B cell (primary cell): Measurements from ENCODE around the gene TMEM53. TPM values are rescaled to one million over a fixed set of nuclear protein-coding genes. Genes with fewer than 3 reads are reported as not detected.

Source experiments
- ATAC-seq: fragments of 200-7000 bp; cut with Tn5 transposase; one replicate; pipeline ENCODE4 v1.10.0; 2021; ENCODE audit warnings: low read depth, mild to moderate bottlenecking, moderate number of reproducible peaks, moderate library complexity
- CTCF ChIA-PET: fragments of 350-600 bp; sonication (Branson Sonifier 250); formaldehyde crosslinking; loops from one replicate; lab custom pipeline; 2021; ENCODE audit warnings: antibody characterized with exemption, inconsistent platforms; lab: Charles Lee
- POLR2A ChIA-PET: fragments of 350-600 bp; sonication (Branson Sonifier 250); formaldehyde crosslinking; loops from one replicate; lab custom pipeline; 2021; ENCODE audit warnings: antibody characterized with exemption; lab: Charles Lee
- DNase-seq: peaks from one replicate; pipeline ENCODE4 v3.0.0; 2013
- H2AFZ ChIP-seq: 2 replicates; pipeline ENCODE4 v1.6.1; 2012; ENCODE audit warnings: mild to moderate bottlenecking, low read depth, low read length; ENCODE audit not compliant: insufficient read depth, poor library complexity, severe bottlenecking
- H3K27ac ChIP-seq, 2 donors: 1 replicate in 1 of 2; 2 replicates in 1 of 2; pipeline ENCODE4 v1.5.1; 2012 to 2013; ENCODE audit warnings: low read length in 2 of 2, mild to moderate bottlenecking in 2 of 2, moderate library complexity in 1 of 2
- H3K27me3 ChIP-seq, 4 experiments: fragments of 200-600 bp in 1 of 4; sonication (generic) in 1 of 4; replicated peaks in 1 of 4; 1 replicate in 2 of 4; 2 replicates in 2 of 4; pipeline versions ENCODE4 v1.6.1 to v1.7.0; 2013 to 2016; ENCODE audit warnings: low read length in 3 of 4, mild to moderate bottlenecking in 2 of 4, mixed read lengths in 1 of 4, moderate library complexity in 1 of 4; ENCODE audit not compliant: insufficient read depth in 4 of 4, control insufficient read depth in 3 of 4; ENCODE audit errors: control extremely low read depth in 1 of 4
- H3K36me3 ChIP-seq, 2 experiments: replicated peaks in 1 of 2; 1 replicate in 1 of 2; 2 replicates in 1 of 2; pipeline versions ENCODE4 v1.6.1 to v1.7.1; 2013; ENCODE audit warnings: low read length in 1 of 2; ENCODE audit not compliant: insufficient read depth in 2 of 2, control insufficient read depth in 1 of 2; ENCODE audit errors: control extremely low read depth in 1 of 2, extremely low read depth in 1 of 2
- H3K4me1 ChIP-seq, 2 donors: fragments of 200-600 bp in 1 of 2; sonication (generic) in 1 of 2; 1 replicate in 1 of 2; 2 replicates in 1 of 2; pipeline versions ENCODE4 v1.5.1 to v1.6.1; 2013 to 2017; ENCODE audit warnings: low read length in 2 of 2; ENCODE audit not compliant: control insufficient read depth in 2 of 2, insufficient read depth in 2 of 2
- H3K4me2 ChIP-seq: replicated peaks from 2 replicates; pipeline ENCODE3; 2012; ENCODE audit warnings: mild to moderate bottlenecking, low read depth, low read length; ENCODE audit not compliant: poor library complexity, severe bottlenecking
- H3K4me3 ChIP-seq, 5 experiments: fragments of 200-600 bp in 1 of 5; sonication (generic) in 1 of 5; 1 replicate in 3 of 5; 2 replicates in 2 of 5; pipeline versions ENCODE4 v1.5.1 to v1.7.0; 2011 to 2016; ENCODE audit warnings: low read length in 4 of 5, mild to moderate bottlenecking in 4 of 5, low read depth in 2 of 5, control low read depth in 1 of 5, moderate library complexity in 1 of 5; ENCODE audit not compliant: insufficient read depth in 1 of 5; ENCODE audit errors: control extremely low read depth in 1 of 5, extremely low read depth in 1 of 5
- H3K79me2 ChIP-seq: fragments of 200-600 bp; sonication (generic); one replicate; pipeline ENCODE4 v1.6.0; 2016; ENCODE audit warnings: low read length; ENCODE audit not compliant: control insufficient read depth, insufficient read depth
- H3K9ac ChIP-seq: fragments of 200-600 bp; sonication (generic); 2 replicates; pipeline ENCODE4 v1.6.1; 2017; ENCODE audit warnings: mild to moderate bottlenecking, low read length, moderate library complexity
- H3K9me3 ChIP-seq, 3 donors: one replicate each; pipeline versions ENCODE4 v1.6.1 to v1.7.1; 2013; ENCODE audit warnings: low read length in 2 of 3; ENCODE audit not compliant: control insufficient read depth in 2 of 3, insufficient read depth in 1 of 3; ENCODE audit errors: control extremely low read depth in 1 of 3
- H4K20me1 ChIP-seq: 2 replicates; pipeline ENCODE4 v1.6.0; 2012; ENCODE audit warnings: mild to moderate bottlenecking, low read length; ENCODE audit not compliant: insufficient read depth, control insufficient read depth, poor library complexity, severe bottlenecking
- H3K27ac Mint-ChIP-seq: one replicate; pipeline ENCODE4 v1.8.0; 2021; ENCODE audit warnings: mixed read lengths
- H3K27me3 Mint-ChIP-seq: one replicate; pipeline ENCODE4 v1.8.0; 2021; ENCODE audit warnings: mixed read lengths
- H3K4me1 Mint-ChIP-seq: one replicate; pipeline ENCODE4 v1.8.0; 2021; ENCODE audit warnings: mixed read lengths
- H3K4me3 Mint-ChIP-seq: one replicate; pipeline ENCODE4 v1.8.0; 2021; ENCODE audit warnings: mixed read lengths
- H3K9me3 Mint-ChIP-seq: one replicate; pipeline ENCODE4 v1.8.0; 2022; ENCODE audit warnings: mixed read lengths; ENCODE audit not compliant: insufficient read depth
- EZH2 ChIP-seq: IDR thresholded peaks from 2 replicates; pipeline ENCODE4 v1.6.1; 2012; ENCODE audit warnings: borderline replicate concordance, low read depth, mild to moderate bottlenecking, moderate library complexity, low read length; ENCODE audit not compliant: insufficient read depth, poor library complexity, severe bottlenecking
- WGBS: methylation state at CpG from one replicate; pipeline ENCODE4 v1.1.5; 2013; ENCODE audit warnings: missing lambda C conversion rate; ENCODE audit not compliant: insufficient coverage; 5-methylcytosine and 5-hydroxymethylcytosine counted together
- intact Hi-C: fragments of 100-400 bp; cut with micrococcal nuclease; formaldehyde crosslinking; loops from one replicate; pipeline ENCODE4 v1.10.0; 2022
- polyA plus RNA-seq: library from polyadenylated mRNA; depleted of rRNA; stranded (reverse); fragments of >200 nt; gene quantifications from 2 replicates; pipeline ENCODE4 v1.2.3, GENCODE V29; 2012
- total RNA-seq, 2 donors: library from RNA; stranded (reverse); fragments of 120-200 nt in 1 of 2; gene quantifications; 1 replicate in 1 of 2; 2 replicates in 1 of 2; pipeline versions ENCODE4 v1.2.3 to v1.2.4, GENCODE V29; 2013 to 2022
- TF ChIP-seq, protein P1 (sequence below): fragments of 200-600 bp; IDR thresholded peaks from one replicate; pipeline ENCODE4 v1.8.0; 2022; ENCODE audit warnings: antibody characterized with exemption, mild to moderate bottlenecking

The TMEM53 gene
- total and polyA plus RNA-seq, 2 donors (not counting 1 experiment from before 2014, with no cell fraction given) = 6.5 to 6.8 TPM

DNA sequence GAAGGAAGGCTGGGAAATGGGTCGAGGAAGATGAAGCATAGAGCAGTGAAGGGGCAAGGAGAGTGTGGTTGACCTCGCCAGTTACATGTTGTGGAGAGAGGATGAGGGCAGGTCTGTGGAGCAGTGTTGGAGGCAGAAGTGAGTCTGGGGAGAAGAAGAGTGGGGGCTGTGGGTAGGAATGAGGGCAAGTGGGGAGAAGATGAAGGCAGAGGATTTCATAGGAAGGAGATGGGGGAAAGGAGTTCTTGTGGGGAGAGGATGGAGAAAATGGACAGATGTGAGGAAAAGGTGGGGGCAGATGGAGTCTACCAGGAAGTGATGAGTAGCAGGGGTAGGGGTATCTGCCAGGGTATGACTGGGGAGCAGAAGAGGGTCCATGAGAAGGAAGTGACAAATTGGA is 3.8 kb upstream of the TMEM53 start:
- no peaks in the 10 kb centered on the region for H3K9me3 Mint-ChIP-seq
- intact Hi-C loops = no loop called here
- no peak for ATAC-seq
- Histone ChIP-seq H3K9me3 (no peaks in the 10 kb centered on the region), H3K4me3 (no peak overlapping the region), H3K79me2 (no peaks in the 10 kb centered on the region), H3K27me3 (no peaks in the 10 kb centered on the region), H3K4me2 (no peak overlapping the region), H3K36me3 (no peaks in the 10 kb centered on the region), H4K20me1 (no peaks in the 10 kb centered on the region), H3K27ac (no peak overlapping the region), H3K4me1 (peaks cover 21 to 26% of the 10 kb centered on the region in 2 donors), H2AFZ (no peak overlapping the region), H3K9ac (no peak overlapping the region)
- TF ChIP-seq, protein P1, sequence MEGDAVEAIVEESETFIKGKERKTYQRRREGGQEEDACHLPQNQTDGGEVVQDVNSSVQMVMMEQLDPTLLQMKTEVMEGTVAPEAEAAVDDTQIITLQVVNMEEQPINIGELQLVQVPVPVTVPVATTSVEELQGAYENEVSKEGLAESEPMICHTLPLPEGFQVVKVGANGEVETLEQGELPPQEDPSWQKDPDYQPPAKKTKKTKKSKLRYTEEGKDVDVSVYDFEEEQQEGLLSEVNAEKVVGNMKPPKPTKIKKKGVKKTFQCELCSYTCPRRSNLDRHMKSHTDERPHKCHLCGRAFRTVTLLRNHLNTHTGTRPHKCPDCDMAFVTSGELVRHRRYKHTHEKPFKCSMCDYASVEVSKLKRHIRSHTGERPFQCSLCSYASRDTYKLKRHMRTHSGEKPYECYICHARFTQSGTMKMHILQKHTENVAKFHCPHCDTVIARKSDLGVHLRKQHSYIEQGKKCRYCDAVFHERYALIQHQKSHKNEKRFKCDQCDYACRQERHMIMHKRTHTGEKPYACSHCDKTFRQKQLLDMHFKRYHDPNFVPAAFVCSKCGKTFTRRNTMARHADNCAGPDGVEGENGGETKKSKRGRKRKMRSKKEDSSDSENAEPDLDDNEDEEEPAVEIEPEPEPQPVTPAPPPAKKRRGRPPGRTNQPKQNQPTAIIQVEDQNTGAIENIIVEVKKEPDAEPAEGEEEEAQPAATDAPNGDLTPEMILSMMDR = no peak
- TF ChIP-seq EZH2 = no peak
- peaks cover 18% of the 10 kb centered on the region for H3K4me1 Mint-ChIP-seq
- 91% methylated on average over 2 of the region's 2 CpGs for WGBS
- H3K27me3 Mint-ChIP-seq = no peaks in the 10 kb centered on the region
- CTCF ChIA-PET = interaction anchor here (1.3 kb wide), 1 partner anchor 51 kb away, joined by 3 read pairs; no protein-coding TSS in a partner anchor
- H3K27ac Mint-ChIP-seq = no peak overlapping the region
- no peak for DNase-seq
- POLR2A ChIA-PET = no interaction called here
- H3K4me3 Mint-ChIP-seq = no peak overlapping the region

DNA sequence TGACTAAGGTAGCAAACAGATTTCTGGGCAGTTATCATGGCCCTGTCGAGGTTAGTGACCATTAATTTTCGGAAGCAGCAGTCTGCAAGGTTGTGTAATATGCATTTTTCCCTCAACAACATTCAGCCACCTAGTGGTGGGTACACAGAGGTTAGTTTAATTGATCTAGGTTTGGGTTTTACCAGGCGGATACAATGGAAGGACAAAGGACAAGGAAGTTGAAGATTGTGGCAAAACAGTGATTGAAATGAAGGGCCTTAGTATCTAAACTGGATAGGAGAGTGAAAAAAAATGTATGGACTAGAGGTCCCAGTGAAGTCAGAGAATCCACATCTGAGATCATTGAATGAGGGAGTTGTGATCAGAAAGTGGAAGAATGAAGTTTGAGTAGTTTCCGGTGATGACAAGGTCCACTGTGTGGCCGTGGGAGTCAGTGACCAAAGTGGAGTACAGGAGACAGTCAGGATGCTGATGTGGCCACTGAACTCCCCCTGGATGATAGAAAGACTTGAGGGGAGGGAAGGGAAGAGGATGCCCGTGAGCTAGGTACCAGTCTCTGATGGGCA is 3.0 kb upstream of the TMEM53 start:
- ATAC-seq = no peak
- Histone ChIP-seq H3K9ac (no peak overlapping the region), H2AFZ (peak overlapping the region; percentile 34), H3K4me1 (peaks cover 28 to 35% of the 10 kb centered on the region in 2 donors), H3K27me3 (no peaks in the 10 kb centered on the region), H3K36me3 (no peaks in the 10 kb centered on the region), H4K20me1 (no peaks in the 10 kb centered on the region), H3K9me3 (no peaks in the 10 kb centered on the region), H3K4me2 (no peak overlapping the region), H3K79me2 (no peaks in the 10 kb centered on the region), H3K4me3 (no peak overlapping the region), H3K27ac (no peak overlapping the region)
- Mint-ChIP-seq H3K4me1 (peaks cover 26% of the 10 kb centered on the region), H3K9me3 (no peaks in the 10 kb centered on the region), H3K27ac (no peak overlapping the region), H3K27me3 (no peaks in the 10 kb centered on the region), H3K4me3 (no peak overlapping the region)
- TF ChIP-seq EZH2 = no peak
- TF ChIP-seq, protein P1 = peak; percentile 57
- WGBS = 87% methylated on average over 4 of the region's 6 CpGs
- ChIA-PET CTCF (interaction anchor here (1.1 to 5.3 kb wide), 4 partner anchors 20 to 52 kb away, joined by 3 to 33 read pairs (median 12); no protein-coding TSS in a partner anchor), POLR2A (no interaction called here)
- intact Hi-C loops = no loop called here
- DNase-seq = no peak
